NCI-H82 treated with DMSO at 0.1 percent for 48 hours (cell line): ENCODE data around the gene KCTD10.

Experiments
- DNase-seq: peaks from one replicate; lab custom pipeline; 2025; ENCODE audit not compliant: unreplicated experiment; lab: John Stamatoyannopoulos, UW

The KCTD10 gene, protein sequence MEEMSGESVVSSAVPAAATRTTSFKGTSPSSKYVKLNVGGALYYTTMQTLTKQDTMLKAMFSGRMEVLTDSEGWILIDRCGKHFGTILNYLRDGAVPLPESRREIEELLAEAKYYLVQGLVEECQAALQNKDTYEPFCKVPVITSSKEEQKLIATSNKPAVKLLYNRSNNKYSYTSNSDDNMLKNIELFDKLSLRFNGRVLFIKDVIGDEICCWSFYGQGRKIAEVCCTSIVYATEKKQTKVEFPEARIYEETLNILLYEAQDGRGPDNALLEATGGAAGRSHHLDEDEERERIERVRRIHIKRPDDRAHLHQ

DNA sequence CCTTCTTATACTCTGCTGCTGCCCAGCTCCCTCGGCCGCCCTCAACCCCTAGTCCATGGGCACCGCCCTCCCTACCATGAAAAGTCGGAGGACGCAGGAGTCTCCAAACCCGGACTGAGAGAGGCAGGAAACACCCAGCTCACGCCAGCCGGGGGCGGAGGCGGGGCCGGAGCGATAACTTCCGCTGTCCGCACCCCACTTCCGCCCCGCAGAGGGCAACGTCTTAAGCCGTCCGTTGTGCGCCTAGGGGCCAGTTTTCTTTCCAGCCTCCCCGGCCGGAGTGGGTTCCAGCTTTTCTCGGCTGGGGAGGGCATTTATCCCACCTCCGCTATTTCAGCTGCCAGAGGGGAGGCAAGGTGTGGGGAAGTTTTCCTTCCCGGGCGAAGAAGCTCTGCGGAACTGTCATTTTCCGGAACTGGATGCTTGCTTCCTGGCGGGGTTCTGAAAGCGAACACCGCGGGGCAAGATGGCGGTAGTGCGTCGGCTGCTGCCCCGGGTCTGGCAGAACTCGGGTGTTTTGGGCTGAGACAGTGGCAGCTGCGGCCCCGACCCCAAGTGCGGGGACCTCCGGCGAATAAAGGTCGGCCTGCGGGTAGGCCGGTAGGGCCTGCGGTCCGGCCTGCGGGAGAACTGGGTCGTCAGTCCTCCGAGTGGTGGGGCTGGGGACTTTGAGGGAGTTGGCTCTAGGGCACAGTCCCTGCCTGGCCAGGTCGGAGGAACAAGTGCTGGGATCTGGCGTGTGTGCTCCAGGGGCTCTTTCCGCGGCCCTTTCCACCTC, at the start of gene KCTD10, which contains the start of gene UBE3B:
TSS of gene KCTD10 (minus strand) at position 116 of the 778 bp plus-strand sequence. CDS start at position 78, 38 bp downstream.
TSS of gene UBE3B (plus strand) at position 450 of the 778 bp plus-strand sequence. CDS start 5,918 bp downstream, outside the sequence.
- peak; percentile 54 for DNase-seq

DNA sequence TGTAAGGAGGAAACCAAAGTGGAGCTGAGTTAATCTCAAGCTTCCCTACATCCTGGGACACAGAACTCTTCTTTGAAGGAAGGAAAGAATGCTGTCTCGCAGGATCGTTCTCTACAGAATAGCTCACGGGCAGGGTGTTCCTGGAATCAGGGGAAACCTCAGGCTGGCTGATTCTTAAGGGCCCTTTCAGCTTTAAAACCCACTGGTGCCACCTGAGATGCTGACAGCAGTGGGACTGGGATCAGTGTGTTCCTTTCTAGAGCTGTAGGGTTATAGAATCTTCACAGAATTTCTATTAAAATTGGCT, 48.1 kb upstream of the KCTD10 start:
- no peak for DNase-seq

DNA sequence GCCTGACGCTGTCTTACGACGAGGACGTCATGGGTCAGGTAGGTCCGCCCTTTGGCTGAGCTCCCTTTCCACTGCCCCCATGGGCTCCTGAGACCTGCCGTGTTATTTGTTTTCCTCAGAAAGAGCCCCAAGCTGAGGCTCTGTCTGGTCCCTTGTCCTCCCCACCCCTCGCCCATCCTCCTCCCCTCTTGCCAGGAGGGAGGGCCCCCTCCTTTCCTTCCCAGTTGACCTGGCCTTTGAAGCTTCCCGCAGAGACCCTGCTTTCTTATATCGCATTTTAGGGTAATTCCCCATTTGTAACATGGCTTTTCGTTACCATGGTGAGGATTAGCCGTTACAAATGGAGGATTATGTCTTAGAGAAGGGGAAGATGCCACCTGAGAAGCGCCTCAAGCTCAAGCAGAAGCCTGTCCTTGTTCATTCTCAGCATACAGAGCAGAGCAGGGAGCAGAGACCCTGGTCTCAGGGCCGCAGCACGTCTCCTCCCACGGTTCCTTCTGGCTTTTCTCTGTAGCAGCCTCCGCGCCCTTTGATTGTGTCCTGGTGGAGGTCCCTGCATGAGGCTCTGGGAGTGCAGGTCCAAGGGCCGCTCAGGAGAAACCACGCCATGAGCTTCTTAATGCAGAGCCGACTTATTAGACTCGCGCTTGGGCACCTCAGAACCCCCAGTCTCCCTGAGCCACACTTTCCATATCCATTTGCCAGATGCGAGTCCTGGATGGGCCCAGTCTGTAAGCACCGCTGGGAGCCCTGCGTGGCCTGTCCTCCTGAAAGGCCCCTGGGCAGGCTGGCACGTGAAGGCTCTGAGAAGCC, 47.6 kb upstream of the KCTD10 start:
- DNase-seq, result peak; percentile 83

DNA sequence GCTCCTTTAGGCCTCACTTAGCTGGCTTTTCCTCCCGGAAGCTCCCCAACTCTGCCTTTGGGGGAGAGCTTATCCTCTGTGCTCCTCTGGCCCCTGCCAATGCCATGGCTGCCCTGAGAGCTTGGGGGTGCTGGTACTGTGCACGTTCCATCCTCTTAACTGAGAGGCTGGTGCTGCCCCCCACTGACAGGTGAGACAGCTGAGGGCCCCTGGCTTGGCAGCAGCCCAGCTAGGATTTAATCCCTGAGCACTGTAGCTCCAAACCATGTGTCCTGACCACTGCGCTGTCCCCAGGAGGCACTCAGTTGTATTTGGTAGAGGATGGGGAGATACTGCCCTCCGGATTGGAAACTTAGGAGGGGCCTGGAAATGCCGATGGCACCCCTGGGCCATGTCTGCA, 46.4 kb upstream of the KCTD10 start:
- no peak for DNase-seq

DNA sequence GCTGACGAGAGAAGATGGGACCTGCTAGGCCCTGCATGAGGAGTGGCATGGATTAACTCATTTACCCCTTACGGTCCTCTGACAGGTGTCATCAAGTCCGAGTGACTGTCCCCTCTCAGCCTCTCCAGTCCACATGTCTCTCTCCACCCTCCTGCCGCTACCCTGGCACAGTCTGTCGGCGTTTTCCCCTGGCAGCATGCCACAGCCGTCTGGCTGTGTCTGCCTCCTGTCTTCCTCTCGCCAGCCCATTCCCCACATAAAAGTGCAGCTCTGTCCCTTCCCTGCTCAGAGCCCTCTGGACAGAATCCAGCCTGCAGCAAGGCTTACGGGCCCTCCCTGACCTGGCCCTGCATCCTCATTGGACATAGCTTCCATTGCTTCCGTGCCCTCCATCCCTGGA, 46.0 kb upstream of the KCTD10 start:
- DNase-seq, result no peak

DNA sequence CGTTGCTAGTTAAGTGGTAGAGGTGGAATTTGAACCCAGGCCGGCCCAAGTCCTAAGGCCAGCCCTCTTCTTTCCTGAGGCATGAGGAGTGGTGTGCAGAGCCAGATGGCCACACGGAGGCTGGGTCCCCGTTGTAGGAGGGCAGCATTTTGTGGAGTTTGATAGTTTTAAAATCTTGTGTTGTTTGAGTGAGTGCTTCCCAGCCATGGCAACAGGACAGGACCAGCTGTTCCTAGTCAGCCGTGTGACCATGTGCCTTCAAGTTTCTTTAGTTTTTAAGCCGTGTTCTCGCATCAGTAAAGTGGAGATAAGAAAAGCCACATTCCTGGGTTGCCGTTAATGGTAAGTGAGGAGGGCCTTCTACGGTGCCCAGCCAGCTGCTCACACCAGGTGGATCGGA, 44.7 kb upstream of the KCTD10 start:
- no peak for DNase-seq

DNA sequence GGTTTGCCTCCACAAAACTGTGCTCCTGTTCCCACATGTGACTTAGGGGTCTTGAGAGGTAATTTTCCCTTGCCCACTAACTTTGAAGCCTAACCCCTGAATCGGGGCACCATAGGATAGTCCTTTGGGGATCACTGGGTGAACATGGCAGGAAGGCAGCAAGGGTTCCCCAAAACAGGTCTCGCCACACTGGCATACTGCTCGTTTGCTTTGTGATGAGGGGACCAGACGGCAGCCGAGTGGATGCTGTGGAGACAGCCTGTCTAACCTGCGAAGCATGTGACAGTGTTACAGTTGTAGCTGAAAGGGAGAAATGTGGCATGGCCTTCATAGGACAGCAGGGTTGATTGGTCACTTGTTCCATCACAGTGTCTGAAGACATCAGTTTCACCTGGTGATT, 42.7 kb upstream of the KCTD10 start:
- DNase-seq, result no peak

DNA sequence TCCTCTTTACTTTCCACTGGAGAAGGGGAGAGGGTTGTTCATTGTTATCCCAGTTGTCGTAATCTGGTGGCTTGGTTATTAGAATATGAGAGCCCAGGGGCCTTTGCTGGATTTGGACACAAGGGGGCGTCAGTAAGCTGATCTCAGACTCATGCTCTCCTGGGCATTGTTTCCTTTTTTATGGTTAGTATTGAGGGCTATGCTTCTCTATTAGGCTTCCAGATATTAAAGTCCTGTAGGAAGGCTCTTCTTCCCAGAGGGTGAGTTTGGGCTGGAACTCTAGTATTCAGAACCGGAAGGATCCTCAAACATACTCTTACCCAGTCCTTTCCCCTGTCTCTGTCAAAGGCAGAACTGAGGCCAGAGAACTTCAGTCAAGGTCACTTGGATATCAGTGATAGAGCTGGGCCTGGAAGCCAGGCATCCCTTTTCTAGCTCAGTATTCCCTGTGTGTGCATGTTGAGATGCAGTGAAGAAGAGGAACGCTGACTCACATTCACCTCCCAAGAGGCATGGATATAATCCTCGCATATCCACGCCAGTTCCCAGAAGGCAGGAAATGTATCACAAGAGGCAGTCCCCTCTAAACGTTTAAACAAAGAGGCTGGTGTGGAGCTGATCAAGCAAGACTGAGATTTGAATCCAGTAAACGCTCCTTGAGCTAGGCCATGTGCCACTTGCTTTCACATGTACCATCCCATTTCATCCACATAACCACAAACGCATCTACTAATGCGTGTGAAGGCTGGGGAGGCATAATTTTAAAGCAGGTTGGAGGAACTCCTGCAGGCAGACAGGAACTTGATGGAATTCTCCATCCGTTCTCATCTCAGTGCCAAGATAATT, 41.9 kb upstream of the KCTD10 start:
- peak; percentile 65 for DNase-seq

DNA sequence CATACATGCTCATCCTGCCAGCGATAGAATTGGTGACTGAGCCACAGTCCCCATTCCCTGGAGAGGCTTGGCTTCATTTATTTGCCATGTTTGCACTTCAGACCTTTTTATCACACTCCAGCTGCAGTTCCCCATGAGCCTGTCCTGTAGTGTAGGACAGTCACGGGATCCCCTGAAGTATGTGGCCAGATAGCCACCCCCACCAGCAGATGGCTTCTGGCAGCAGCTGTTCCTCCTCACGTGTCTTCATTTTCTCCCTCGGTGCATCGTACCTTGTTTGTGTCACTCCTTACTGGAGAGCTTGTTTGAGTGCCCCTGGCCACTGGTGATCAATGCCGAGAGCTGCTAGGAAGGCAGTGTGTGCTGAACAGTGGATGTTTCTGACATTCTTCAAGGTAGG, 40.5 kb upstream of the KCTD10 start:
- DNase-seq, result peak; percentile 45

DNA sequence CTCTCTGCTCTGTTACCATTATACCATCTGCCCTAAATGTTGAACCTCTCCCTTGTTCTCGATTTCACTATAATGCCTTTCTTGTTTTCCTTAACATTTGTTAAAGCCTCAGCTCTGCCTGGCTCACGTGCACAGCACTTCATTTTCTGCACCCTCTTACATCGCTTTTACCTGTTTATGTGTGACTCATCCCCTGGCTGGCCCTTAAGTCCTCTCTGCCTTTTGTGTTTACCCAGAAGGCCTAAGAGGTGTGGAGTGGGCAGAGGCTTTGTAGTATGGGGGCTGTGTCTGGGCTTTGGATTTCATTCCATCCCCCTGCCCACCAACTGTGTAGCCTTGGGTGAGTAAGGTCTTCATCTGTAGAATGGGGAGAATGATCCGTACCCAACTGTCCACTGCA, 36.9 kb upstream of the KCTD10 start:
- DNase-seq, result no peak

DNA sequence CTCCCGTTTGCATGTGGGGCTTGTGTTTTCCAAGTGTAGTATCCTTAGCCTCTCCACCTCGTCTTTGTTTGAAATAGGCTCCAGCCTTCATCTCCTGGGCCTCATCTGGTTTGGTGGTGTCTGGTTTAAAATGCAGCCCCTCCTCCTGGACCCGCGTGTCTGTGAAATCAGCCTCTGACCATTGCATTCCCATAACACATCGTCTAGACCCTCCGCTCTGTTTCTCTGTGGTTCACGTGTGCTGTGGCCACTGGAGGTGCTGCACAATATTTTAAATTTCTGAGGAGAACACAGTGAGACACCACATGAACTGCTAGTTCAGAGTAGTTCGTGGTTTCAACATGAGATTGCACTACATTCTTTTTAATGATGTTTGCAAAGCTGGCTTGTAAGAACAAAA, 36.0 kb upstream of the KCTD10 start:
- DNase-seq, result no peak

DNA sequence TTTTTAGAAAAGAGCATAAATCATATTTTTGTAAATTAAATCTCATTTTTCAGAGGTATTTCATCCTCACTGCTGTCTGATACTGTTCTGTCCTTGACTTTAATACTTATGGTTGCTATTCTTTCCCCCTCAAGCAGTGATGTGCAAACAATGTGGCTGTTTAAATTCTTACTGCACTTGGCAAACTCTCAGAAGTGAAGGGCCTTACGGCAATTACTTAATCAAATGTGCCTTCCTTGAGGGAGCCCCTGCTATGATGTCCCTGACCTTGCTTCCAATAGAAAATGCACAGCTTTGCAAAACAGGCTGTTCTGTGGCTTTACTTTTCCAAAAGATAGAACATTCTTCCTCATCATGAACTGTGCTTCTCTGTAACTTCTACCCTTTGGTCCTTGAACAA, 35.5 kb upstream of the KCTD10 start:
- DNase-seq, result no peak

DNA sequence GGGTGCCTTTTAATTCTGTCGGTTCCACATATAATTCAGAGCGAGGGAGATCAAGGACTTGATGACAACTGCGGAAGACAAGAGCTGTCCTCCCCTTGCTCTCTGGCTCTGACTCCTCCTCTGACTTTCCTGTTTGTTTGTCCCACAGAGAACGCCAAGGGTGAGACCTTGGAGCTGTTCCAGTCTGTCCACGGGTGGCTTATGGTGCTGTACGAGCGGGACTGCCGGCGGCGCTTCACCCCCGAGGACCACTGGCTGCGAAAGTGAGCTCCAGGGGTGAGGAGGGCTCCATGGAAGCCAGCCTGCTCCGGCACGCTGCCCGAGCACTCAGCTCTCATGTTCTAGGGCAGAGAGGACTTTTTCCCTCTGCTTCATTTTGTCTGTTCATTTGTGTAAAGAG, 33.1 kb upstream of the KCTD10 start:
- DNase-seq, result no peak

DNA sequence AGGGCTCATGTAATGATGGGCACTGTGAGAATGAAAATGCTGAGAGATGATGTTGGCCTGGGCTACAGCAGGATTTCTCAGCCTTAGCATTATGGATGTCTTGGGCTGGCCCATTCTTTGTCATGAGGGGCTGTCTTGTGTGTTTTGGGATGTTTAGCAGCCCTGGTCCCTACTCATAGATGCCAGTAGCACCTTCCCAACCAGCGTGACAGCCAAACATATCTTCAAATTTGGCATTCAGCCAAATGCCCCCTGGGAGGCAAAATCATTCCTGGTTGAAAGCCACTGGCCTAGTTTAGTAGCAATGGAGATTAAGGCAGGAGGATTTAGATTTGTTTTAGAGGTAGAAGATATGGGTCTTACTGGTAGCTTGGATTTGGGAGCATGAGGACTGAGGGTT, 27.0 kb upstream of the KCTD10 start:
- peak; percentile 23 for DNase-seq

DNA sequence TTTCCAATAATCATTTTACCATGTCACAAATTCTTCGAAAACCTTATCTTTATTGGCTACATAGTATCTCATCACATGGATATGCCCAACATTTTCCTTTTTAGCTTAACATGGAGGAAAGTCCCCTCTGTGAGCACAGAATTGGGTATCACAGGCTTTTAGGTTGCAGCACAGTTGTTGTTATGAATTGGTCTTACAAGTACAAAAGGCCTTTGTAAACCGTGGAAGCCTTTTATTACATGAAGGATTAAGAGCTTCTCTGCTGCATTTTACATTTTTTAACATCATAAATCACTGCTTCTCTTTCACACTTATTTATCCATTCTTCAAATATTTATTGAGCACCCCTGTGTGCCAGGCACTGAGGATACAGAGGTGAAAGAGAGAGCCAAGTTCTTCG, 26.5 kb upstream of the KCTD10 start:
- DNase-seq, result no peak

DNA sequence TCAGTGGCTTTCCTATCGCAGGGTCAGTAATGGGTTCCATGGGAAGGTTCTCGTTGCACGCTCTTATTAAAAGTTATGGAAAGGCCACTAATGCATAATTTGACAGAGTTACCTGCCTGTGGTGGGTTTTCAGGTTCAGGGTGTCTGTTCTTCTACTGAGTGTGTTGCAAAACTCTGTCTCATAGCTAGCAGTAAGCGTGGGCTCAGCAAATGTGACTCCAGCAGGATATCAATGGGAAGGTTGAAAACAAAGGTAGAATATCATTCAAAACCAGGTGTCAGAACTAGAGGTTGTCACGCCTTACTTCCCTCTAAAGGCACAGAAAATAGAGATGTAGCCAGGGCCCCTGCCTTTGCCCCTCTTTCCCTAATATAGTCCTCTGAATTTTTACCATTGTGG, 25.2 kb upstream of the KCTD10 start:
- DNase-seq, result no peak

DNA sequence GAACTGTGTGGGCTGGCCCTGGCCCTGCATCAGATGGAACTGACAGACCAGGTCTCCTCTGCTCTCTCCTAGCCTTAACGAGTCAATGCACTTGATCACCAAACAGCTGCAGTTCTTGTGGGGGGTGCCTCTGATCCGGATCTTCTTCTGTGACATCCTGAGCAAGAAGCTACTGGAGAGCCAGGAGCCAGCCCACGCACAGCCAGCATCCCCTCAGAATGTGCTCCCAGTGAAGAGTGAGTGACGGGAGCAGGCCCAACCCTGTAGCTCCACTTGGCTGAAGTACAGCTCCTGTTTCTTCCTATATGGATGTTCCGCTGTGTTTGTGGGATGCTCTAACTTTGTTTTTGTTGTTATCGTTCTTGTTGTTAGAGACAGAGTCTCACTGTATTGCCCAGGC, 24.2 kb upstream of the KCTD10 start:
- DNase-seq, result no peak

DNA sequence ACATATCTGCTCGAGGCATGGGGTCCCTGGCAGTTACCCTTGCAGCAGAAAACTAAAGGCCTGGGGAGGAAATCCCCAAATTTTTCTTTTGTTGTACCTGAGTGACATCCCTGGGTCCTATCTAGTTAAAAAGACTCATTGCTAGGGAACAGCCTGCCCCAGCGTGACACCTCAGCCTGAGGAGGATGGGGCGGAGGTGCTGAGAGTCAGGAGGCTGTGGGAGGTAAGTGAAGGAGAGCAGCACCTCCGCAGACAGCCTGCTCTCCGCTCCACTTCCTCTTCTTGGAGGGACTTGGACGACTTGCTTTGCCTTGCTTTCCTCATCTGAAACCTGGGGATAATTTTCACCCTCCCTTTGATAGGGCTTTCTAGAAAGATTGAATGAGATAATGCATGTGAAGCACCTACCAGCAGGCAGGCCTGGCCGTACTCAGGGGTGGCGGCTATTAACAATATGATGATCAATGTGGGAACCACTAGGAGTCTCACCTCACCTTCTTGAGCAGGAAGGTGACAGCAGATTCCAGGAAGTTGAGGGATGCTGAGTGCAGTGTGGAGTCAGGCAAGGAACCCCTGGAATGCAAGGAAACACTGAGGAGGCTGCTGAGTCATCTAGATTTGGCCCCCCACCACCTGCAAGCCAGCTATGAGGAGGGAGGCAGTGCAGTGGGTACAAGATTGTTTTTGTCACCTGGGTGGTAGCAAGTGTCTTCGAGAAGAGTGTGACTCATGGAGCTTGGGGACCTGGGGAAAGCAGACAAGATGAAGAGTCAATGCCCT, 23.5 kb upstream of the KCTD10 start:
- no peak for DNase-seq

DNA sequence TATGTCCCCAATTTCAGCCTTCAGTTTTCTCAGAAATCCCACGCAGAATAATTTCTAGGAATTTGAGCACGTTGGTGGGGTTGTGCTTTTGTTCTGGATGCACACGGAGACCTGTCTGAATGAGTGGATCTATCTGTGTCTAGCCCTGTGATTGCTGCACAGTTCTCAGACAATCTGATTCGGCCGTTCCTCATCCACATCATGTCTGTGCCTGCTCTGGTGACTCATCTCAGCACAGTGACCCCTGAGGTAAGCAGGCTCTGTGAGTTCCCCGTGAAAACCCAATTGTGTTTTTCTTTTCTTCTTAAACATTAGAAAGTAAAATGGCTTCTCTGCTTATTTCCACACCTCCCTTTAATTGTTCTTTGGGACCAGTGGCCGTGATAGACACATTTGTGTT, 20.6 kb upstream of the KCTD10 start:
- no peak for DNase-seq

DNA sequence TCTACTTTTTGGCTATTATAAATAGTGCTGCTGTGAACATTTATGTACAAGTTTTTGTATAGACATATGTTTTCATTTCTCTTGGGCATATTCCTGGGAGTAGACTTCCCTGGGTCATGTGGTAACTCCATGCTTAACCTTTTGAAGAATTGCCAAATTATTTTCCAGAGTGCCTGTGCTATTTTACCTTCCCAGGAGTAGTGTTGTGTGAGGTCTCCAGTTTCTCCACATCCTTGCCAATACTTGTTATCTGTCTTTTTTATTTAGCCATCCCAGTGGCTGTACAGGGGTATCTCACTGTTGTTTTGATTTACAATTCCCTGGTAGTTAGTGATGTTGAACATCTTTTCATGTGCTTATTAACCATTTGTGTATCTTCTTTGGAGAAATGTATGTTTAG, 19.2 kb upstream of the KCTD10 start:
- no peak for DNase-seq
